ENCODE results near the gene PDC. TPM values are rescaled to one million over a fixed set of nuclear protein-coding genes. Genes with fewer than 3 reads are reported as not detected.

The PDC gene
- total and polyA plus RNA-seq, 11 donors: not detected

GRCh38 chr1:186496171-186496851, 35.4 kb upstream of the PDC start:
- no peak for DNase-seq
- TF ChIP-seq CTCF (IDR thresholded peaks at IDR 0.05) (no peak), POLR2A (IDR thresholded peaks at IDR 0.05) (no peak)

GRCh38 chr1:186494832-186495271, 33.9 kb upstream of the PDC start:
- Histone ChIP-seq H3K4me3 (no peak overlapping the region), H3K36me3 (no peaks in the 10 kb centered on the region), H3K27ac (no peak overlapping the region), H3K4me1 (no peaks in the 10 kb centered on the region), H3K9me3 (no peaks in the 10 kb centered on the region), H3K27me3 (no peaks in the 10 kb centered on the region)
- intact Hi-C loops (cut with DNase I): loop anchor here in 1 of 10 donors (5.0 kb wide), 1 partner anchor 487 kb away; no protein-coding TSS in a partner anchor
- WGBS, 4 donors: 73 to 100% (median 84%) methylated on average over 2 of the region's 2 CpGs
- TF ChIP-seq CTCF (IDR thresholded peaks at IDR 0.05) (no peak), POLR2A (IDR thresholded peaks at IDR 0.05) (no peak)
- ATAC-seq (no peak), DNase-seq (no peak)

More at GRCh38 chr1:186496171-186496851, 35.4 kb upstream of the PDC start:
- no peak for ATAC-seq
- Histone ChIP-seq H3K4me3 (no peak overlapping the region), H3K27me3 (no peaks in the 10 kb centered on the region), H3K27ac (no peak overlapping the region), H3K36me3 (no peaks in the 10 kb centered on the region), H3K9me3 (no peaks in the 10 kb centered on the region), H3K4me1 (no peaks in the 10 kb centered on the region)
- intact Hi-C loops (cut with DNase I): no loop called here
- WGBS, 4 donors: 86 to 91% (median 88%) methylated on average over 2 of the region's 2 CpGs

- H3K4me3 ChIP-seq: no peak overlapping the region
- TF ChIP-seq POLR2A (IDR thresholded peaks at IDR 0.05) (no peak), CTCF (IDR thresholded peaks at IDR 0.05) (no peak)
- WGBS, 4 donors: 81 to 84% (median 83%) methylated on average over 7 of the region's 7 CpGs
- no peak for DNase-seq
- H3K27me3 ChIP-seq: no peaks in the 10 kb centered on the region
- H3K27ac ChIP-seq: no peak overlapping the region
- no peaks in the 10 kb centered on the region for H3K36me3 ChIP-seq
- ATAC-seq: no peak
- H3K4me1 ChIP-seq: no peaks in the 10 kb centered on the region
- intact Hi-C loops (cut with DNase I): loop anchor here in 1 of 10 donors (5.0 kb wide), 1 partner anchor 490 kb away; no protein-coding TSS in a partner anchor
- no peaks in the 10 kb centered on the region for H3K9me3 ChIP-seq
These were observed 31.8 kb upstream of the PDC start for GRCh38 chr1:186492531-186493291.

- no peak for TF ChIP-seq POLR2A (IDR thresholded peaks at IDR 0.05)
- no peak for TF ChIP-seq CTCF (IDR thresholded peaks at IDR 0.05)
- Histone ChIP-seq H3K9me3 (no peaks in the 10 kb centered on the region), H3K4me1 (no peaks in the 10 kb centered on the region), H3K4me3 (no peak overlapping the region), H3K27ac (no peak overlapping the region), H3K36me3 (no peaks in the 10 kb centered on the region), H3K27me3 (no peaks in the 10 kb centered on the region)
- WGBS, 4 donors: 92 to 98% (median 96%) methylated on average over 2 of the region's 2 CpGs
- ATAC-seq: no peak
- intact Hi-C loops (cut with DNase I): loop anchor here in 1 of 10 donors (5.0 kb wide), 1 partner anchor 491 kb away; no protein-coding TSS in a partner anchor
- DNase-seq: no peak
These were observed 30.4 kb upstream of the PDC start for GRCh38 chr1:186491336-186491735.

Data from heart left ventricle (tissue), 16 donors.